Measurements from ENCODE around the gene SRSF11. TPM values are rescaled to one million over a fixed set of nuclear protein-coding genes. Genes with fewer than 3 reads are reported as not detected.

SRSF11 gene
- polyA plus RNA-seq, 1 donor (not counting 4 experiments of a cell fraction or from before 2014, with no cell fraction given) = 234 TPM

GRCh38 chr1:70196333-70196732 lies 24.8 kb upstream of the SRSF11 start:
- DNase-seq (ENCODE audit: low read depth, low spot score) (no peak), FAIRE-seq (no peak)
- Histone ChIP-seq H3K79me2 (ENCODE audit: control insufficient read depth, insufficient read depth, low read length) (peaks cover 68% of the 10 kb centered on the region), H3K4me1 (ENCODE audit: control insufficient read depth, extremely low read depth, insufficient read depth, low read length) (no peaks in the 10 kb centered on the region), H3K36me3 (ENCODE audit: control insufficient read depth in 2 of 2, extremely low read depth in 1 of 2, insufficient read depth in 2 of 2, low read length in 2 of 2) (no peaks in the 10 kb centered on the region), H3K9me3 (ENCODE audit: control insufficient read depth, low read depth, low read length) (no peaks in the 10 kb centered on the region), H2AFZ (ENCODE audit: control insufficient read depth, low read length) (no peak overlapping the region), H3K9me1 (ENCODE audit: control insufficient read depth, extremely low read depth, insufficient read depth, low read length) (no peaks in the 10 kb centered on the region), H3K27me3 (ENCODE audit: control insufficient read depth, extremely low read depth, insufficient read depth, low read length) (no peaks in the 10 kb centered on the region), H4K20me1 (ENCODE audit: control insufficient read depth, extremely low read depth, insufficient read depth, low read length) (no peaks in the 10 kb centered on the region), H3K4me3 (ENCODE audit: control insufficient read depth in 2 of 3, extremely low read depth in 1 of 3, insufficient read depth in 2 of 3, low read depth in 1 of 3, low read length in 3 of 3) (no peak overlapping the region), H3K27ac (ENCODE audit: control insufficient read depth, insufficient read depth, low read length) (no peak overlapping the region), H3K9ac (ENCODE audit: control insufficient read depth, extremely low read depth, insufficient read depth, low read length) (no peak overlapping the region), H3K4me2 (ENCODE audit: control insufficient read depth, extremely low read depth, insufficient read depth, low read depth, low read length) (no peak overlapping the region)
- TF ChIP-seq EZH2 (IDR thresholded peaks at IDR 0.05; ENCODE audit: low read length) = no peak
- TF ChIP-seq CTCF (optimal IDR thresholded peaks at IDR 0.05 in 1 of 3, IDR thresholded peaks at IDR 0.05 in 1 of 3, conservative IDR thresholded peaks at IDR 0.05 in 1 of 3; ENCODE audit: extremely low read depth in 1 of 3, insufficient read depth in 2 of 3, low read length in 3 of 3) = no peak
- dilution Hi-C loops (cut with MboI; ENCODE audit: extremely low pct_ligation_motif_present, low sequenced_read_pairs) = no loop called here

GRCh38 chr1:70200065-70200464 lies 21.1 kb upstream of the SRSF11 start:
- no peak for FAIRE-seq
- Histone ChIP-seq H3K4me1 (ENCODE audit: control insufficient read depth, extremely low read depth, insufficient read depth, low read length) (peaks cover 6% of the 10 kb centered on the region), H2AFZ (ENCODE audit: control insufficient read depth, low read length) (no peak overlapping the region), H3K9me1 (ENCODE audit: control insufficient read depth, extremely low read depth, insufficient read depth, low read length) (no peaks in the 10 kb centered on the region), H3K4me3 (ENCODE audit: control insufficient read depth in 2 of 3, extremely low read depth in 1 of 3, insufficient read depth in 2 of 3, low read depth in 1 of 3, low read length in 3 of 3) (no peak overlapping the region), H3K27me3 (ENCODE audit: control insufficient read depth, extremely low read depth, insufficient read depth, low read length) (no peaks in the 10 kb centered on the region), H3K79me2 (ENCODE audit: control insufficient read depth, insufficient read depth, low read length) (peaks cover 84% of the 10 kb centered on the region), H3K9me3 (ENCODE audit: control insufficient read depth, low read depth, low read length) (no peaks in the 10 kb centered on the region), H3K27ac (ENCODE audit: control insufficient read depth, insufficient read depth, low read length) (no peak overlapping the region), H3K9ac (ENCODE audit: control insufficient read depth, extremely low read depth, insufficient read depth, low read length) (no peak overlapping the region), H3K36me3 (ENCODE audit: control insufficient read depth in 2 of 2, extremely low read depth in 1 of 2, insufficient read depth in 2 of 2, low read length in 2 of 2) (no peaks in the 10 kb centered on the region), H4K20me1 (ENCODE audit: control insufficient read depth, extremely low read depth, insufficient read depth, low read length) (no peaks in the 10 kb centered on the region), H3K4me2 (ENCODE audit: control insufficient read depth, extremely low read depth, insufficient read depth, low read depth, low read length) (no peak overlapping the region)
- dilution Hi-C loops (cut with MboI; ENCODE audit: extremely low pct_ligation_motif_present, low sequenced_read_pairs) = no loop called here
- DNase-seq (ENCODE audit: low read depth, low spot score) = no peak
- TF ChIP-seq EZH2 (IDR thresholded peaks at IDR 0.05; ENCODE audit: low read length) (no peak), CTCF (optimal IDR thresholded peaks at IDR 0.05 in 1 of 3, IDR thresholded peaks at IDR 0.05 in 1 of 3, conservative IDR thresholded peaks at IDR 0.05 in 1 of 3; ENCODE audit: extremely low read depth in 1 of 3, insufficient read depth in 2 of 3, low read length in 3 of 3) (no peak)

Measured in keratinocyte (primary cell).